Stimulated activated CD8-positive, alpha-beta memory T cell treated with anti-CD3 and anti-CD28 coated beads, Interleukin-7, amount 100 ng/mL, for 1 hour (primary cell): ENCODE measurements around the gene ACVR1B.

Experiments used
- DNase-seq, 2 donors: peaks; one replicate each; pipeline ENCODE4 v3.0.0-alpha.2; 2020; ENCODE audit warnings: low read depth in 2 of 2

ACVR1B gene

GRCh38 chr12:52043386-52044212 is 92.1 kb downstream of the ACVR1B start:
- DNase-seq, result no peak

- no peak for DNase-seq
Observed at GRCh38 chr12:52044292-52044983, 92.9 kb downstream of the ACVR1B start.

- DNase-seq, result no peak
Observed at GRCh38 chr12:52045794-52046199, 94.3 kb downstream of the ACVR1B start.
